BJ (cell line): ENCODE data around the gene GRK3. TPM values are rescaled to one million over a fixed set of nuclear protein-coding genes. Genes with fewer than 3 reads are reported as not detected.
A peak's percentile ranks its signal among the peaks of the same experiment; 100 is the strongest.

Experiments
- CTCF ChIA-PET: fragments of 350-600 bp; formaldehyde crosslinking; extraction: SDS; loops from one replicate; lab custom pipeline; 2021; ENCODE audit warnings: antibody characterized with exemption, inconsistent platforms; lab: Yijun Ruan, JAX
- POLR2A ChIA-PET: fragments of 300-600 bp; sonication (Branson Sonifier 250); formaldehyde crosslinking; extraction: SDS; loops from one replicate; lab custom pipeline; 2021; ENCODE audit warnings: antibody characterized with exemption; lab: Charles Lee
- DNase-seq: peaks from one replicate; pipeline ENCODE4 v3.0.0-alpha.2; 2011; ENCODE audit warnings: low read depth
- H3K27me3 ChIP-seq: 2 replicates; pipeline ENCODE4 v1.6.0; 2011; ENCODE audit warnings: low read length; ENCODE audit not compliant: control insufficient read depth, insufficient read depth
- H3K36me3 ChIP-seq: 2 replicates; pipeline ENCODE4 v1.5.1; 2011; ENCODE audit warnings: low read length; ENCODE audit not compliant: control insufficient read depth, insufficient read depth
- H3K4me3 ChIP-seq: 2 replicates; pipeline ENCODE4 v1.5.1; 2011; ENCODE audit warnings: low read depth, mild to moderate bottlenecking, control low read depth, low read length
- CTCF ChIP-seq: IDR thresholded peaks from 2 replicates; pipeline ENCODE4 v1.5.1; 2011; ENCODE audit warnings: low read depth, mild to moderate bottlenecking, control low read depth, inconsistent platforms, low read length, moderate library complexity; ENCODE audit not compliant: insufficient read depth
- polyA plus RNA-seq: library from polyadenylated mRNA; depleted of rRNA; stranded (reverse); fragments of >200 nt; gene quantifications from 2 replicates; pipeline ENCODE4 v1.2.3, GENCODE V29; 2011

The GRK3 gene
- polyA plus RNA-seq, 1 experiment, result 0.72 TPM

GRCh38 chr22:25758316-25758715, 193.8 kb downstream of the GRK3 start:
- no peaks in the 10 kb centered on the region for H3K36me3 ChIP-seq
- no peak for TF ChIP-seq CTCF
- peak; percentile 51 for DNase-seq
- CTCF ChIA-PET, result interaction anchor here (5.9 kb wide), 1 partner anchor 15 kb away, joined by 38 read pairs; no protein-coding TSS in a partner anchor
- H3K27me3 ChIP-seq, result no peaks in the 10 kb centered on the region
- H3K4me3 ChIP-seq, result no peak overlapping the region
- POLR2A ChIA-PET, result no interaction called here

GRCh38 chr22:25759825-25760231, 195.4 kb downstream of the GRK3 start:
- no peaks in the 10 kb centered on the region for H3K27me3 ChIP-seq
- ChIA-PET CTCF (interaction anchor here (1.1 to 5.9 kb wide), 2 partner anchors 14 to 570 kb away, joined by 3 to 38 read pairs; no protein-coding TSS in a partner anchor), POLR2A (no interaction called here)
- no peak for TF ChIP-seq CTCF
- DNase-seq, result peak; percentile 93
- H3K4me3 ChIP-seq, result no peak overlapping the region
- H3K36me3 ChIP-seq, result no peaks in the 10 kb centered on the region

- CTCF ChIA-PET, result interaction anchor here (1.1 to 5.9 kb wide), 2 partner anchors 13 to 570 kb away, joined by 3 to 38 read pairs; no protein-coding TSS in a partner anchor
Observed at GRCh38 chr22:25760294-25760693, 195.8 kb downstream of the GRK3 start.

GRCh38 chr22:25760848-25761595, 196.5 kb downstream of the GRK3 start:
- POLR2A ChIA-PET, result no interaction called here
- CTCF ChIA-PET, result interaction anchor here (1.1 to 5.9 kb wide), 2 partner anchors 12 to 569 kb away, joined by 3 to 38 read pairs; no protein-coding TSS in a partner anchor
- no peaks in the 10 kb centered on the region for H3K27me3 ChIP-seq
- no peaks in the 10 kb centered on the region for H3K36me3 ChIP-seq
- no peak for TF ChIP-seq CTCF
- no peak for DNase-seq
- H3K4me3 ChIP-seq, result no peak overlapping the region

More at GRCh38 chr22:25760294-25760693, 195.8 kb downstream of the GRK3 start:
- no peak overlapping the region for H3K4me3 ChIP-seq
- no peak for TF ChIP-seq CTCF
- no peaks in the 10 kb centered on the region for H3K36me3 ChIP-seq
- no peaks in the 10 kb centered on the region for H3K27me3 ChIP-seq
- POLR2A ChIA-PET, result no interaction called here
- DNase-seq, result no peak

GRCh38 chr22:25762147-25762546, 197.7 kb downstream of the GRK3 start:
- TF ChIP-seq CTCF, result no peak
- no peak overlapping the region for H3K4me3 ChIP-seq
- ChIA-PET POLR2A (no interaction called here), CTCF (interaction anchor here (0.6 to 5.9 kb wide), 4 partner anchors 11 to 560 kb away, joined by 3 to 38 read pairs (median 4); no protein-coding TSS in a partner anchor)
- no peaks in the 10 kb centered on the region for H3K27me3 ChIP-seq
- no peak for DNase-seq
- H3K36me3 ChIP-seq, result no peaks in the 10 kb centered on the region
